Measurements from ENCODE around the gene FAM234B. TPM values are rescaled to one million over a fixed set of nuclear protein-coding genes. Genes with fewer than 3 reads are reported as not detected.
"Not testable (repeated sequence)": the region's sequence is repeated elsewhere in the genome, so short reads cannot be mapped to it uniquely, and the experiment has no call there.

FAM234B gene
- total RNA-seq, 2 donors from 2014 or later = 4.5 to 8.5 TPM

DNA sequence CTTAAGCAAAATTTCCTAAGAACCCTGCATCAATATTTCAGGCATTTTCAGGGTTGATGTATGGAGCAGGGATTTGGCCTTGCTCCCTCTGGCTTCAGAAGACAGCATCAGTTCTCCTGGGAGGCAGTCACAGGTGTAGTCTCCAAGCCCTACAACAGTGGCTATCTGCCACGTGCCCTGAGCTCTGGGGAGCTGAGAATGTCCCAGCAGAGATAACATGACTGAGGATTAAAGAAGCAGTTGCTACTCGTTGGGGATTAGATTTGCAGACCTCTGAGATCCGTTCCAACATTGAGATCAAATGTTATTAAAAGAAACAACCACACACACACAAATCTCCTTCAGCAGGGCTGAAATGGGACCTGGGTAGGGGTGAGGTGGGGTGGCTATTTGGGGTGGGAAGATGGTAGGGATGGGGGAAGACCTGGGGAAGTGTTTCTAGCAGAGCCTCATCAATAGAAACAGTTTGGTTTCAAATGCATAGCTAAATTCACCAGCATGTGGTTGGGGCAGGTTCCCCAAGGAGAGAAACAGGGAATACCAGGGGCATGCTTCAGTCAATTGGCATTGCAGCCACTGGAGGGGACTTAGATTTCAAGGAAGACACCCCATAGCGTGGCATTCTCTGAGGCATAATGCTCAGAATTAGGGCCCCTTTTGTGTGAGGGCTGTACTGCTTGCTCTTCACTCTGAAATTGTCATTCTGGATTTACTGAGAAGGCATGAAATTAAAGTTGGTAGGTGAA lies 15.2 kb upstream of the FAM234B start:
- H3K27me3 ChIP-seq (replicated peaks; ENCODE audit: insufficient read depth) = no peaks in the 10 kb centered on the region
- no peak overlapping the region for H3K4me3 ChIP-seq
- H3K36me3 ChIP-seq = no peaks in the 10 kb centered on the region
- H3K27ac ChIP-seq = no peak overlapping the region
- no peaks in the 10 kb centered on the region for H3K9me3 ChIP-seq
- H3K4me1 ChIP-seq (ENCODE audit: control insufficient read depth in 1 of 2, low read depth in 2 of 2) = peaks cover 12 to 20% of the 10 kb centered on the region in 2 donors
- ATAC-seq (ENCODE audit: insufficient number of reproducible peaks, low FRiP score, low read depth) (no peak), DNase-seq (ENCODE audit: low spot score) (no peak)
- TF ChIP-seq, protein P1, sequence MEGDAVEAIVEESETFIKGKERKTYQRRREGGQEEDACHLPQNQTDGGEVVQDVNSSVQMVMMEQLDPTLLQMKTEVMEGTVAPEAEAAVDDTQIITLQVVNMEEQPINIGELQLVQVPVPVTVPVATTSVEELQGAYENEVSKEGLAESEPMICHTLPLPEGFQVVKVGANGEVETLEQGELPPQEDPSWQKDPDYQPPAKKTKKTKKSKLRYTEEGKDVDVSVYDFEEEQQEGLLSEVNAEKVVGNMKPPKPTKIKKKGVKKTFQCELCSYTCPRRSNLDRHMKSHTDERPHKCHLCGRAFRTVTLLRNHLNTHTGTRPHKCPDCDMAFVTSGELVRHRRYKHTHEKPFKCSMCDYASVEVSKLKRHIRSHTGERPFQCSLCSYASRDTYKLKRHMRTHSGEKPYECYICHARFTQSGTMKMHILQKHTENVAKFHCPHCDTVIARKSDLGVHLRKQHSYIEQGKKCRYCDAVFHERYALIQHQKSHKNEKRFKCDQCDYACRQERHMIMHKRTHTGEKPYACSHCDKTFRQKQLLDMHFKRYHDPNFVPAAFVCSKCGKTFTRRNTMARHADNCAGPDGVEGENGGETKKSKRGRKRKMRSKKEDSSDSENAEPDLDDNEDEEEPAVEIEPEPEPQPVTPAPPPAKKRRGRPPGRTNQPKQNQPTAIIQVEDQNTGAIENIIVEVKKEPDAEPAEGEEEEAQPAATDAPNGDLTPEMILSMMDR (IDR thresholded peaks at IDR 0.05) = no peak

DNA sequence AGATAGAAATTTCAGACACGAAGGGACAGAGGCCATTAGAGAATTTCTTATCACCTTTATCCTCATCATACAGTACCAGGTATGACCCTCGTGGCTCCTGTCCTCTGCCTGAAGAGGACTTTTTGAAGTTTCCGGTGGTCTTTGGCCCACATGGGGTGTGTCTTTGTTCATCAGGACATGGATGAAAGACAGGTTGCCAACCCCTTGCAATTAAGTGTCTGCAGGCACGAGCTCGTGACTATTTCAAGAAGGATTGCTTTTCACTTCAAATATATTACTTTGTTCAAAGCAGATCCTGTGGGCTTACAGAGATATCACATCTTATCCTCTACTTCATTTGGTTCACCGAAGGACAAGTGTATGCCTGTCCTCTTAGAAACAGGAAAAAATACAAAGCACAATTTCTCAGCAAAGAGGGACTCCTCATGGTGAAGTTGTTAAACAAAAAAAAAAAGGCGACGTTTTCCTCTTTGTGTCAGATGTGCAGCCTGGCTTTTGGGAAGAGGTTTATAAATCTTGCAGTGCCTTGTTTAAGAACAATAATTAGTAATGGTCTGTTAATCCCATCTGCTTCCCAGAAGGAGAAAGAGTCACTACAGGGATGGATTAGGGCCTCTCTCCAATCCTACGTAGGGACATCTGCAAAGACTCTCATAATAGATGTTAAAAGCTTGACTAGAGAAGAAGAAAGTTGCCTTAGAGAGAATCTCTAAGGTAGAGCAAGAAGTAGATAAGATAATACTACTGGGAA lies 13.5 kb upstream of the FAM234B start:
- no peak for ATAC-seq (ENCODE audit: insufficient number of reproducible peaks, low FRiP score, low read depth)
- TF ChIP-seq, protein P1 (IDR thresholded peaks at IDR 0.05) = no peak
- no peak for DNase-seq (ENCODE audit: low spot score)
- H3K27me3 ChIP-seq (replicated peaks; ENCODE audit: insufficient read depth) = no peaks in the 10 kb centered on the region
- H3K27ac ChIP-seq = no peak overlapping the region
- peaks cover 10 to 14% of the 10 kb centered on the region in 2 donors for H3K4me1 ChIP-seq (ENCODE audit: control insufficient read depth in 1 of 2, low read depth in 2 of 2)
- H3K9me3 ChIP-seq = no peaks in the 10 kb centered on the region
- no peaks in the 10 kb centered on the region for H3K36me3 ChIP-seq
- H3K4me3 ChIP-seq = no peak overlapping the region

GRCh38 chr12:13032164-13032563 lies 12.0 kb upstream of the FAM234B start:
- ATAC-seq (ENCODE audit: insufficient number of reproducible peaks, low FRiP score, low read depth) (no peak), DNase-seq (ENCODE audit: low spot score) (no peak)
- Histone ChIP-seq H3K4me1 (ENCODE audit: control insufficient read depth in 1 of 2, low read depth in 2 of 2) (no peaks in the 10 kb centered on the region), H3K4me3 (no peak overlapping the region), H3K27ac (no peak overlapping the region), H3K36me3 (no peaks in the 10 kb centered on the region), H3K9me3 (no peaks in the 10 kb centered on the region), H3K27me3 (replicated peaks; ENCODE audit: insufficient read depth) (no peaks in the 10 kb centered on the region)
- TF ChIP-seq, protein P1 (IDR thresholded peaks at IDR 0.05) = no peak

DNA sequence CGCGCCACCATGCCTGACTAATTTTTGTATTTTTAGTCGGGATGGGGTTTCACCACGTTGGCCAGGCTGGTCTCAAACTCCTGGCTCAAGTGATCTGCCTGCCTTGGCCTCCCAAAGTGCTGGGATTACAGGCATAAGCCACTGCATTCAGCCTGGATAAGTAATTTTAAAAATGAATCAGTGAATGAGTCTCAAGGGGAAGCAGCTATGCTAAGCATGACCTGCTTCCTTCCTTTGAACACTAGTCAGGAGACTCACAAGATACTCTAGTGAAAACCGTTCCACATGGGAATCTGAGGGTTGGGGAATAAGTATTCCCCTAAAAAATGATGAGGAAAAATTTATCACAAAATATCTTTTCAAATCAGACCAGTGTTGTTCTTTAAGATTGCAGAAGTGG lies 10.7 kb upstream of the FAM234B start:
- no peak overlapping the region for H3K27ac ChIP-seq
- no peak for DNase-seq (ENCODE audit: low spot score)
- H3K4me1 ChIP-seq (ENCODE audit: control insufficient read depth in 1 of 2, low read depth in 2 of 2) = no peaks in the 10 kb centered on the region
- no peaks in the 10 kb centered on the region for H3K9me3 ChIP-seq
- no peak overlapping the region for H3K4me3 ChIP-seq
- TF ChIP-seq, protein P1 (IDR thresholded peaks at IDR 0.05) = no peak
- ATAC-seq (ENCODE audit: insufficient number of reproducible peaks, low FRiP score, low read depth) = no peak
- H3K27me3 ChIP-seq (replicated peaks; ENCODE audit: insufficient read depth) = no peaks in the 10 kb centered on the region
- H3K36me3 ChIP-seq = no peaks in the 10 kb centered on the region

DNA sequence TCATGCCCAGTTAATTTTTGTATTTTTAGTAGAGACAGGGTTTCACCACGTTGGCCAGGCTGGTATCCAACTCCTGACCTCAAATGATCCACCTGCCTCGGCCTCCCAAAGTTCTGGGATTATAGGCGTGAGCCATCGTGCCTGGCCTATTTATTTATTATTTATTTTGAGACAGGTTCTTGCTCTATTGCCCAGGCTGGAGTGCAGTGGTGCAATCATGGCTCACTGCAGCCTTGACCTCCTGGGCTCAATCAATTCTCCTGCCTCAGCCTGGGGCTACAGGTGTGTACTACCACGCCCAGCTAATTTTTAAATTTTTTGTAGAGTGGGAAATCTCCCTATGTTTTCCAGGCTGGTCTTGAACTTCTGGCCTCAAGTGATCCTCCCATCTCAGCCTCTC lies 8.8 kb upstream of the FAM234B start:
- H3K4me1 ChIP-seq (ENCODE audit: control insufficient read depth in 1 of 2, low read depth in 2 of 2); DNase-seq (ENCODE audit: low spot score); H3K4me3 ChIP-seq; H3K27me3 ChIP-seq (replicated peaks; ENCODE audit: insufficient read depth); H3K27ac ChIP-seq; H3K36me3 ChIP-seq; ATAC-seq (ENCODE audit: insufficient number of reproducible peaks, low FRiP score, low read depth); H3K9me3 ChIP-seq: not testable (repeated sequence)

Measured in thoracic aorta (tissue), 2 donors.